HG02840 (cell line): ENCODE data around the gene DOLPP1.

Experiments used
- ATAC-seq: cut with Tn5 transposase; IDR thresholded peaks from one replicate; pipeline ENCODE4 v1.9.1; 2021; ENCODE audit warnings: mild to moderate bottlenecking, moderate library complexity, moderate number of reproducible peaks; ENCODE audit not compliant: unreplicated experiment, low FRiP score

Gene DOLPP1

GRCh38 chr9:129063061-129063460, 17.9 kb upstream of the DOLPP1 start:
- ATAC-seq = no peak

GRCh38 chr9:129064499-129064908, 16.4 kb upstream of the DOLPP1 start:
- no peak for ATAC-seq

- no peak for ATAC-seq
Measured at GRCh38 chr9:129068110-129068509, 12.8 kb upstream of the DOLPP1 start.

- ATAC-seq = no peak
Measured at GRCh38 chr9:129068990-129069861, 11.7 kb upstream of the DOLPP1 start.

- no peak for ATAC-seq
Measured at GRCh38 chr9:129069862-129070641, 10.9 kb upstream of the DOLPP1 start.

GRCh38 chr9:129070696-129071525, 10.0 kb upstream of the DOLPP1 start:
- no peak for ATAC-seq

- no peak for ATAC-seq
Measured at GRCh38 chr9:129071526-129072126, 9.3 kb upstream of the DOLPP1 start.

GRCh38 chr9:129072171-129072570, 8.7 kb upstream of the DOLPP1 start:
- no peak for ATAC-seq

GRCh38 chr9:129073404-129073803, 7.5 kb upstream of the DOLPP1 start:
- ATAC-seq = no peak

- no peak for ATAC-seq
Measured at GRCh38 chr9:129074106-129074505, 6.8 kb upstream of the DOLPP1 start.

- ATAC-seq = no peak
Measured at GRCh38 chr9:129075996-129076639, 4.8 kb upstream of the DOLPP1 start.

- no peak for ATAC-seq
Measured at GRCh38 chr9:129076640-129077037, 4.3 kb upstream of the DOLPP1 start.

- ATAC-seq = no peak
Measured at GRCh38 chr9:129077236-129077635, 3.7 kb upstream of the DOLPP1 start.

- ATAC-seq = no peak
Measured at GRCh38 chr9:129078691-129079503, 2.0 kb upstream of the DOLPP1 start.

GRCh38 chr9:129079829-129080228, 1.1 kb upstream of the DOLPP1 start:
- ATAC-seq = no peak

GRCh38 chr9:129080298-129080600, 662 bp upstream of the DOLPP1 start:
- ATAC-seq = no peak

GRCh38 chr9:129081388-129081904, 535 bp downstream of the DOLPP1 start:
- no peak for ATAC-seq

GRCh38 chr9:129084087-129084486, 3.2 kb downstream of the DOLPP1 start:
- ATAC-seq = no peak

GRCh38 chr9:129089246-129089645, 8.3 kb downstream of the DOLPP1 start:
- no peak for ATAC-seq
